K562 (cell line): ENCODE data around the gene DCN. TPM values are rescaled to one million over a fixed set of nuclear protein-coding genes. Genes with fewer than 3 reads are reported as not detected.

Experiments
- ATAC-seq: fragments of 200-7000 bp; cut with Tn5 transposase; 3 replicates; pipeline ENCODE4 v1.9.1; 2020; ENCODE audit warnings: moderate library complexity
- BruUV-seq: library from RNA; stranded (reverse); fragments of 400-500 nt; replicated peaks from 2 replicates; lab custom pipeline; 2021; lab: Mats Ljungman, UMichigan
- CTCF ChIA-PET: fragments of 300-600 bp; formaldehyde crosslinking; extraction: SDS; loops from one replicate; lab custom pipeline; 2021; ENCODE audit warnings: low intra/inter-chr PET ratio; lab: Yijun Ruan, JAX
- POLR2A ChIA-PET: fragments of 300-600, 350-650 bp; sonication (Branson Sonifier 250); formaldehyde crosslinking; extraction: SDS; loops from one replicate; lab custom pipeline; 2021; ENCODE audit warnings: antibody characterized with exemption, inconsistent platforms; lab: Yijun Ruan, JAX
- DNase-seq, 4 experiments: peaks; one replicate each; pipeline versions ENCODE4 v3.0.0 to v3.0.0-alpha.2; 2011 to 2018; ENCODE audit warnings: low spot score in 3 of 4, mixed read lengths in 3 of 4; ENCODE audit errors: extremely low read depth in 1 of 4
- FAIRE-seq: peaks from 2 replicates; lab custom pipeline; 2011; peaks lifted over from hg19 to GRCh38; lab: Jason Lieb, UNC
- H2AFZ ChIP-seq: 2 replicates; pipeline ENCODE4 v1.6.0; 2011; ENCODE audit warnings: low read depth, low read length, control low read depth, inconsistent platforms
- H3K27ac ChIP-seq: fragments of 200-600 bp; 3 replicates; pipeline ENCODE4 v1.8.0; 2011; ENCODE audit warnings: low read depth, mild to moderate bottlenecking, control low read depth, inconsistent platforms, low read length, moderate library complexity, mixed read lengths; ENCODE audit errors: extremely low read depth
- H3K27me3 ChIP-seq, 2 experiments: fragments of 300-600 bp in 1 of 2; 2 replicates in 1 of 2; 3 replicates in 1 of 2; pipeline versions ENCODE4 v1.6.0 to v1.8.0; 2011; ENCODE audit warnings: inconsistent platforms in 2 of 2, low read length in 2 of 2, mild to moderate bottlenecking in 1 of 2, mixed read lengths in 1 of 2, moderate library complexity in 1 of 2; ENCODE audit not compliant: control insufficient read depth in 2 of 2, insufficient read depth in 2 of 2
- H3K36me3 ChIP-seq: fragments of 300-600 bp; 3 replicates; pipeline ENCODE4 v1.8.0; 2011; ENCODE audit warnings: mild to moderate bottlenecking, low read length, inconsistent platforms; ENCODE audit not compliant: control insufficient read depth, insufficient read depth
- H3K4me1 ChIP-seq, 2 experiments: fragments of 200-600 bp in 1 of 2; replicated peaks in 1 of 2; 2 replicates in 1 of 2; 3 replicates in 1 of 2; pipeline versions ENCODE4 v1.5.1 to v1.8.0; 2011; ENCODE audit warnings: inconsistent platforms in 2 of 2, low read length in 2 of 2, mild to moderate bottlenecking in 1 of 2, mixed read lengths in 1 of 2, moderate library complexity in 1 of 2; ENCODE audit not compliant: control insufficient read depth in 2 of 2, insufficient read depth in 2 of 2
- H3K4me2 ChIP-seq: 2 replicates; pipeline ENCODE4 v1.6.1; 2011; ENCODE audit warnings: low read length, control low read depth, inconsistent platforms, mixed read lengths; ENCODE audit not compliant: insufficient read depth
- H3K4me3 ChIP-seq: fragments of 200-600 bp; sonication (generic), shearing (Covaris generic); 2 replicates; pipeline ENCODE4 v1.5.1; 2016; ENCODE audit warnings: control low read depth, inconsistent platforms
- H3K79me2 ChIP-seq: fragments of 200-600 bp; 3 replicates; pipeline ENCODE4 v1.8.0; 2011; ENCODE audit warnings: low read length, inconsistent platforms; ENCODE audit not compliant: control insufficient read depth, insufficient read depth
- H3K9ac ChIP-seq, 2 experiments: 2 replicates each; pipeline versions ENCODE4 v1.6.0 to v1.6.1; 2011; ENCODE audit warnings: low read depth in 2 of 2, low read length in 2 of 2, control low read depth in 1 of 2, inconsistent platforms in 1 of 2, mild to moderate bottlenecking in 1 of 2, mixed read lengths in 1 of 2; ENCODE audit not compliant: insufficient read depth in 1 of 2
- H3K9me1 ChIP-seq: one replicate; pipeline ENCODE4 v1.6.0; 2011; ENCODE audit warnings: inconsistent platforms, mild to moderate bottlenecking, low read length, moderate library complexity; ENCODE audit not compliant: control insufficient read depth, insufficient read depth
- H3K9me3 ChIP-seq: replicated peaks from 2 replicates; pipeline ENCODE4 v1.5.1; 2011; ENCODE audit warnings: low read depth, low read length, inconsistent platforms; ENCODE audit not compliant: control insufficient read depth, insufficient read depth
- H4K20me1 ChIP-seq: replicated peaks from 2 replicates; pipeline ENCODE4 v1.6.1; 2011; ENCODE audit warnings: low read length, inconsistent platforms, mixed read lengths; ENCODE audit not compliant: control insufficient read depth, insufficient read depth
- BHLHE40 ChIP-seq: IDR thresholded peaks from 2 replicates; pipeline ENCODE4 v1.6.1; 2011; ENCODE audit warnings: low read length, improper control_type of control experiment
- CBX1 ChIP-seq: sonication (generic); IDR thresholded peaks from 2 replicates; pipeline ENCODE4 v1.6.1; 2016; ENCODE audit warnings: antibody characterized with exemption, low read depth, mild to moderate bottlenecking
- CEBPB ChIP-seq: fragments of 450-650 bp; IDR thresholded peaks from 2 replicates; pipeline ENCODE4 v1.6.1; 2016; ENCODE audit warnings: missing genetic modification characterization, missing compliant biosample characterization
- FOXJ3 ChIP-seq: sonication (generic); formaldehyde crosslinking; IDR thresholded peaks from 2 replicates; pipeline ENCODE4 v1.4.0; 2020; ENCODE audit warnings: mild to moderate bottlenecking, missing genetic modification reagents
- HMGN3 ChIP-seq: IDR thresholded peaks from 2 replicates; pipeline ENCODE4 v1.6.1; 2011; ENCODE audit warnings: borderline replicate concordance, low read depth, mild to moderate bottlenecking, mixed read lengths, low read length; ENCODE audit not compliant: insufficient read length; ENCODE audit errors: extremely low read depth
- L3MBTL2 ChIP-seq: fragments of 450-650 bp; IDR thresholded peaks from 2 replicates; pipeline ENCODE4 v1.6.1; 2016; ENCODE audit warnings: mild to moderate bottlenecking, moderate library complexity
- NCOA4 ChIP-seq: fragments of 450-650 bp; IDR thresholded peaks from 2 replicates; pipeline ENCODE4 v1.6.1; 2018; ENCODE audit warnings: mild to moderate bottlenecking; ENCODE audit not compliant: partially characterized antibody
- RCOR1 ChIP-seq, 2 experiments: IDR thresholded peaks; 2 replicates each; pipeline ENCODE4 v1.6.1; 2012; ENCODE audit warnings: low read depth in 2 of 2, low read length in 2 of 2, borderline replicate concordance in 1 of 2, improper control_type of control experiment in 1 of 2
- TRIM28 ChIP-seq: fragments of 450-650 bp; IDR thresholded peaks from 2 replicates; pipeline ENCODE4 v1.6.1; 2017
- ZBTB11 ChIP-seq, 3 experiments: fragments of 200-800 bp in 1 of 3; fragments of 250-450 bp in 1 of 3; fragments of 450-650 bp in 1 of 3; sonication (Bioruptor Pico) in 1 of 3; sonication (Bioruptor generic) in 1 of 3; formaldehyde crosslinking in 1 of 3; IDR thresholded peaks; 2 replicates each; pipeline versions ENCODE4 v1.6.1 to v1.8.0; 2016 to 2022; ENCODE audit warnings: mild to moderate bottlenecking in 2 of 3, missing genetic modification characterization in 2 of 3, missing compliant biosample characterization in 1 of 3, moderate library complexity in 1 of 3
- ZNF212 ChIP-seq: fragments of 450-650 bp; formaldehyde crosslinking; IDR thresholded peaks from 2 replicates; pipeline ENCODE4 v1.4.0; 2020; ENCODE audit warnings: mild to moderate bottlenecking
- ZNF217 ChIP-seq: sonication (generic); formaldehyde crosslinking; IDR thresholded peaks from 2 replicates; pipeline ENCODE4 v1.8.0; 2022; ENCODE audit warnings: mild to moderate bottlenecking, missing genetic modification reagents
- ZNF764 ChIP-seq: fragments of 250-450 bp; sonication (Bioruptor Pico); IDR thresholded peaks from 2 replicates; pipeline ENCODE4 v1.4.0; 2020; ENCODE audit warnings: low read depth, mild to moderate bottlenecking, moderate library complexity
- ZNF778 ChIP-seq: fragments of 450-650 bp; formaldehyde crosslinking; IDR thresholded peaks from 2 replicates; pipeline ENCODE4 v1.4.0; 2020; ENCODE audit warnings: mild to moderate bottlenecking, moderate library complexity
- in situ Hi-C: fragments of 300-500 bp; cut with MboI; formaldehyde crosslinking; loops from 4 replicates; pipeline ENCODE4 v1.15.0; 2018; ENCODE audit warnings: inconsistent platforms, mixed read lengths
- intact Hi-C: fragments of 100-400 bp; cut with micrococcal nuclease; formaldehyde crosslinking; loops from 2 replicates; pipeline ENCODE4 v1.14.2; 2022
- polyA plus RNA-seq, 8 experiments: library from polyadenylated mRNA; depleted of rRNA in 4 of 8; stranded (reverse) in 5 of 8; unstranded in 3 of 8; fragments of >200 nt; fragmentation: Nextera tagmentation in 2 of 8; fragmentation: Illumina TruSeq in 1 of 8; extraction: Ambion mirVana in 2 of 8; extraction: Trizol in 1 of 8; gene quantifications; 2 replicates each; pipeline versions ENCODE4 v1.2.1 to v1.2.3, GENCODE V29; 2011 to 2014; ENCODE audit warnings: inconsistent platforms in 1 of 8, missing spikeins in 1 of 8
- total RNA-seq, 7 experiments: library from RNA; depleted of rRNA in 6 of 7; stranded (reverse); fragments of >200 nt in 6 of 7; fragmentation: Illumina TruSeq in 2 of 7; extraction: Trizol in 2 of 7; gene quantifications; 2 replicates each; pipeline versions ENCODE4 v1.2.1 to v1.2.3, GENCODE V29; 2011 to 2021; ENCODE audit warnings: low replicate concordance in 1 of 7
- TF ChIP-seq, protein P1 (sequence below): fragments of 450-650 bp; formaldehyde crosslinking; IDR thresholded peaks from 2 replicates; pipeline ENCODE4 v1.4.0; 2020; ENCODE audit warnings: mild to moderate bottlenecking, moderate library complexity

DCN gene
- total and polyA plus RNA-seq, 9 of the 15 experiments (the other 6 are each of a cell fraction or from before 2014, with no cell fraction given), result 0.08 to 2.4 (median 0.31) TPM; not detected in 1

DNA sequence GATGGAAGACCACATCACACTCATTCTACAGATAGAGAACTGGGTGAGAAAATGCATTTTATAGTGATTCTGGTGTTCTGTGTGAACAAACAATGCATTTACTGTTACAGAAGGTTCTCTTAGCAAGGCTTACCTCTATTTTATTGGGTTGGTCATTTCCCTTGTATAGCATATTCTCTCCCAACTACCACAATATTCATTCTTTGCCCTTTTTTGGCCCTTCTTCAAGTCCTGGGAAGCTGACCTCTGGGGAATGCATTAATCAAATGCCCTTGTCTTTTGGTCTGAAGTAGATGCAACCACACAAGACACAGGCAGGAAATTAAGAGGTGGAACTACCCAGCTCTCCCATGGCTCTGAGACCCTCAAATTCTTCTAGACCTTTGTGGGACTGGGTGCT lies 19.5 kb downstream of the DCN start:
- no TSS peak for BruUV-seq
- no peaks in the 10 kb centered on the region for H3K79me2 ChIP-seq
- ChIA-PET POLR2A (no interaction called here), CTCF (no interaction called here)
- no peaks in the 10 kb centered on the region for H3K36me3 ChIP-seq
- ATAC-seq (no peak), FAIRE-seq (no peak), DNase-seq (no peak)
- H3K9ac ChIP-seq, result no peak overlapping the region
- no peaks in the 10 kb centered on the region for H3K9me1 ChIP-seq
- no peaks in the 10 kb centered on the region for H3K4me1 ChIP-seq
- H3K27me3 ChIP-seq, result no peaks in the 10 kb centered on the region
- H3K4me3 ChIP-seq, result no peak overlapping the region
- no peaks in the 10 kb centered on the region for H4K20me1 ChIP-seq
- intact Hi-C loops (no loop called here), in situ Hi-C loops (no loop called here)
- no peak for TF ChIP-seq ZNF778
- TF ChIP-seq RCOR1 (IDR thresholded peaks at IDR 0.05; ENCODE audit: borderline replicate concordance in 1 of 2, low read depth in 2 of 2, low read length in 2 of 2), result no peak
- TF ChIP-seq, protein P1, sequence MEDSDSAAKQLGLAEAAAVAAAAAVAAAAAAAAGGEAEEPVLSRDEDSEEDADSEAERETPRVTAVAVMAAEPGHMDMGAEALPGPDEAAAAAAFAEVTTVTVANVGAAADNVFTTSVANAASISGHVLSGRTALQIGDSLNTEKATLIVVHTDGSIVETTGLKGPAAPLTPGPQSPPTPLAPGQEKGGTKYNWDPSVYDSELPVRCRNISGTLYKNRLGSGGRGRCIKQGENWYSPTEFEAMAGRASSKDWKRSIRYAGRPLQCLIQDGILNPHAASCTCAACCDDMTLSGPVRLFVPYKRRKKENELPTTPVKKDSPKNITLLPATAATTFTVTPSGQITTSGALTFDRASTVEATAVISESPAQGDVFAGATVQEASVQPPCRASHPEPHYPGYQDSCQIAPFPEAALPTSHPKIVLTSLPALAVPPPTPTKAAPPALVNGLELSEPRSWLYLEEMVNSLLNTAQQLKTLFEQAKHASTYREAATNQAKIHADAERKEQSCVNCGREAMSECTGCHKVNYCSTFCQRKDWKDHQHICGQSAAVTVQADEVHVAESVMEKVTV (CRISPR knock-in tag), result no peak
- no peak for TF ChIP-seq ZNF764 (CRISPR knock-in tag)
- no peak for TF ChIP-seq FOXJ3 (CRISPR knock-in tag)
- TF ChIP-seq ZNF212 (CRISPR knock-in tag), result no peak
- TF ChIP-seq BHLHE40, result no peak
- no peak for TF ChIP-seq L3MBTL2
- TF ChIP-seq TRIM28, result no peak
- TF ChIP-seq NCOA4, result no peak
- TF ChIP-seq HMGN3, result no peak
- no peak for TF ChIP-seq CBX1
- no peak for TF ChIP-seq CEBPB (tag)
- no peak for TF ChIP-seq ZNF217 (CRISPR knock-in tag)
- no peak for TF ChIP-seq ZBTB11 (CRISPR knock-in tag; IDR thresholded peaks at IDR 0.05)
- no peaks in the 10 kb centered on the region for H3K9me3 ChIP-seq
- H2AFZ ChIP-seq, result no peak overlapping the region
- H3K27ac ChIP-seq, result no peak overlapping the region
- no peak overlapping the region for H3K4me2 ChIP-seq
